Measurements from ENCODE around the gene TMEM87A.
A peak's percentile ranks its signal among the peaks of the same experiment; 100 is the strongest.
"Not testable (repeated sequence)": the region's sequence is repeated elsewhere in the genome, so short reads cannot be mapped to it uniquely, and the experiment has no call there.

Gene TMEM87A

GRCh38 chr15:42270996-42271395 is 2.2 kb downstream of the TMEM87A start:
- no peak for DNase-seq (ENCODE audit: low spot score)

DNA sequence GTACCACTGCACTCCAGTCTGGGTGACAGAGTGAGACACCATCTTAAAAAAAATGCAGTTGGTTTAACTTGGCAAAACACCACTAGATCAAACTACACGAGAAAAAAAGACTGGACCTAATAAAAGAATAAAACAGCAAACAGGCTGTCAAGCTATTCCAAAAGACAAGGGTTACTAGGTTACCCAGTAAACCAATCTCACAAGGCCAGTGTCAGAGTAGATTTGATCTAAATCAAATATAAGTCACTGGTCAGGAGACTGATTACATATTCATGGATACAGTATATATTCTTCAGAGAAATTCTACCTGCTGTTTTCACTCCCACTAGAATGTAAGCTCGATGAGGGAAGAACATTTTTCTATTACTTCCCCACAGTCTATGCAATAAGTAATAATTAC is 2.7 kb downstream of the TMEM87A start:
- DNase-seq (ENCODE audit: low spot score) = no peak

- DNase-seq (ENCODE audit: low spot score) = no peak
Measured at GRCh38 chr15:42267286-42267685, 5.9 kb downstream of the TMEM87A start.

DNA sequence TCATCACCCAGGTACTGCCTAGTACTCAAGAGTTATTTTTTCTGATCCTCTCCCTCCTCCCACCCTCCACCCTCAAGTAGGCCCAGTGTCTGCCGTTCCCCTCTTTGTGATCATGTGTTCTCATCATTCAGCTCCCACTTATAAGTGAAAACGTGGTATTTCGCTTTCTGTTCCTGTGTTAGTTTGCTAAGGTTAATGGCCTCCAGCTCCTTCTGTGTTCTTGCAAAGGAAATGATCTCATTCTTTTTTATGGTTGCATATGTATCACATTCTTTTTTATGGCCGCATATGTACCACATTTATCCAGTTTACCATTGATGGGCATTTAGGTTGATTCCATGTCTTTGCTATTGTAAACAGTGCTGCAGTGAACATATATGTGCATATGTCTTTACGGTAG is 8.4 kb downstream of the TMEM87A start:
- DNase-seq (ENCODE audit: low spot score) = no peak

GRCh38 chr15:42253300-42253699 is 19.9 kb downstream of the TMEM87A start:
- DNase-seq (ENCODE audit: low spot score) = no peak

GRCh38 chr15:42240823-42241222 is 32.4 kb downstream of the TMEM87A start:
- DNase-seq (ENCODE audit: low spot score) = no peak

DNA sequence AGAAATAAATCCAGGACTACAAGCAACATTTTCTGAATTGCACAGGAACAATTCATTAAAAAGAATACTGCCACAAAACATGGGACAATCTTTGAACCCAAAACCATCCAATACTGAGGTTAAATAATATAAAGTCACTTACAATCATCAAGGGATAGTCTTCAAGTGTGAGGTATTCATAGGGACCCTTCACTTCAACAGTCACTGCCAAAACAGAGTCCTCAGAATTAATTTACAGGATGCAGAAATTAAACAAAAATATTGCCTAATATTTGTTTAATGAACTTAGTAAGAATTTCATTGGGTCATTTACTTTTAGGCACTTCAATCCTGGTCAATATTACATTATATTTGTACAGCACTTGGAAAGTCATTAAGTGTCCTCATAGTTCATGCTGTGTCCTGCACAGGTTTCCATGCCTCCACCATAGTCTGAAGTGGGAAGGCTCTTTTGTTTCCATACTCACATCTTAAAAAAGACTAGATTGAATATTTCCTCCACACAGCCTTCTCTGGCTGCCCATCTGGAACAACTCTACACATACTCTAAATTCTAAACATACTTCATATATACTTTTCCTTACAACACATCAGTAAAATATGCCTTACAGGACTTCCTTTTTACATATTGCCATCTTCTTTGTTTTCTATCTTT is 33.6 kb downstream of the TMEM87A start:
- DNase-seq (ENCODE audit: low spot score) = no peak

DNA sequence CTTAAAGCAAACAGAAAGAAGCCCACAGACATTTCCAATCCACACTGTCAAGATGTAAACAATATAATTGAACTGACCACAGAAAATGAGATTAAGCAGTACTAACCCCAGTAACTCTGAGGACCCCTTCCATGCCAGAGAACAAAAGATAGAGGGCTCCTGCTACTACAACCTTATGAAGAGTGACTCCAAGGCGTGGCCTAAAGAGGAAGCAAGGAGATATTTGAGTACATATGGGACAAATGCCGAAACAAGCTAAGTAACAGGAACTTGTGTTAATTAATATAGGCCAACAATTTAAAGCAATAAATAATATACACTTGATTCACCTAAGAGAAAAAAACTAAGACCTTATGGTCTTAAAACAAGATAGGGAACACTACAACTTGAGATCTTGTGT is 40.1 kb downstream of the TMEM87A start:
- no peak for DNase-seq (ENCODE audit: low spot score)

- DNase-seq (ENCODE audit: low spot score) = no peak
Measured at GRCh38 chr15:42232606-42233005, 40.6 kb downstream of the TMEM87A start.

DNA sequence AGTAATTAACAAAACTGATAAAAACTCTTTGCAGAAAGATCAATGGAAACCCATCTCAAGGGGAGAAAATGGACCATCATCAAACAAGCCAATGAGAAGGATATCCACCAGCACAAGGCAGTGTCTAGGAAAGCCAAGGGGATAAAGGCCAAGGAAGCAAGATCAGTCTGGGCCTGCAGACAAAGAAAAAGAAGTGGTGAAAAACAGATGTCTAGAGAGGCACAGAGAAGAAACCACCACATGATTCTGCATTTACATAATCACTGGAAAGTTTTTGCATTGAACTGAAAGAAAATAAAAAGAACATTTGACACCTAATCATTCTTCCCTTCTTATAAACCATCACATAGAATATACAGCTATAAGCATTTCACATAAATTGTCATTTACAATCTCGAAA is 42.1 kb downstream of the TMEM87A start:
- no peak for DNase-seq (ENCODE audit: low spot score)

DNA sequence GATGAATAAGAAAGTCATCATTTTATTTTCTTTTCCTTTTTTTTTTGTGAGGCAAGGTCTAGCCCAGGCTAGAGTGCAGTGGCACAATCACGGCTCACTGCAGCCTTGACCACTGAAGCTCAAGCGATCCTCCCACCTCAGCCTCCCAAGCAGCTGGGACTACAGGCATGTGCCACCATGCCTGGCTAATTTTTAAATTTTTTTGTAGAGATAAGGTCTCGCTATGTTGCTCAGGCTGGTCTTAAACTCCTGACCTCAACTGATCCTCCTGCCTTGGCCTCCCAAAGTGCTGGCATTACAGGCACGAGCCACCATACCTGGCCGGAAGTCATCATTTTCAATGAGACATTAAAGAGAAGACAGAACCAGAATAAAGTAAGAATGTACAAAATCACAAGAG is 44.3 kb downstream of the TMEM87A start:
- DNase-seq (ENCODE audit: low spot score) = not testable (repeated sequence)

DNA sequence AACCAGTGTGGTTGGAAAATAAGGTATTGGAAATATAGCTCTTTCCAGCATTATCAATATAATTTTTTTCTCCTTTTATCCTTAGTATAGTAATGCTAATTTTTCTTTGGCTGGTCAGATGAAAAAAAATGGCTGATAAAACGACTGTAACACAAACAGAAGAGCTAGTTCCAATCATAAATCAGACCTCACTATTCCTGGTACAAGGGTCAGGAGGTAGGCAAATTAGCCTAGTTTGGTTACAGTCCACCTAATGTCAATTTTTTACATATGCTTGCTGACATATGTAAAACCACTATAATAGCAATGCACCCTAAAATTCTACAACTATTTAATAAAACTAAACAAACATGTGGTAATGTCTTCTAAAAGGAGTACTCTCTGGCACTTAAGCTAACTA is 45.2 kb downstream of the TMEM87A start:
- no peak for DNase-seq (ENCODE audit: low spot score)

- DNase-seq (ENCODE audit: low spot score) = no peak
Measured at GRCh38 chr15:42226648-42227047, 46.6 kb downstream of the TMEM87A start.

- DNase-seq (ENCODE audit: low spot score) = no peak
Measured at GRCh38 chr15:42220216-42220615, 53.0 kb downstream of the TMEM87A start.

DNA sequence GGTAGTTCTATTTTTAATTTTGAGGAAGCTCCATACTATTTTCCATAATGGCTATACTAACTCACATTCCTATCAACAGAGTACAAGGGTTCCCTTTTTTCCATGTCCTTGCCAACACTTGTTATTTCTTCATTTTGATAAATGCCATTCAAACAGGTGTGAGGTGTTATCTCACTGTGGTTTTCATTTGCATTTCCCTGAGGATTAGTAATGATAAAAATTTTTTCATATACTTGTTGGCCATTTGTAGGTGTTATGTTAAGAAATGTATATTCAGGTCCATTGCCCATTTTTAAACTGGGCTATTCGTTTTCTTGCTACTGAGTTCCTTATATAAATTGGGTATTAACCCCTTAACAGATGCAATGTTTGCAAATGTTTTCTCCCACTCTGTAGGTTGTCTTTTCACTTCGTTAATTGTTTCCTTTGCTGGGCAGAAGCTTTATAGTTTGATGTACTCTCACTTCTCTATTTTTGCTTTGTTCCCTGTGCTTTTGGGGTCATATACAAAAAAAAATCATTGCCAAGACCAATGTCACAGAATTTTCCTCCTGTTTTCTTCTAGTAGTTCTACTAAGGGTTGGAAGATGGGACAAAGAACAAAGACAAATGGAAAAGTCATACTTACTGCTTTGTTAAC is 54.2 kb downstream of the TMEM87A start:
- no peak for DNase-seq (ENCODE audit: low spot score)

GRCh38 chr15:42217568-42217967 is 55.7 kb downstream of the TMEM87A start:
- no peak for DNase-seq (ENCODE audit: low spot score)

DNA sequence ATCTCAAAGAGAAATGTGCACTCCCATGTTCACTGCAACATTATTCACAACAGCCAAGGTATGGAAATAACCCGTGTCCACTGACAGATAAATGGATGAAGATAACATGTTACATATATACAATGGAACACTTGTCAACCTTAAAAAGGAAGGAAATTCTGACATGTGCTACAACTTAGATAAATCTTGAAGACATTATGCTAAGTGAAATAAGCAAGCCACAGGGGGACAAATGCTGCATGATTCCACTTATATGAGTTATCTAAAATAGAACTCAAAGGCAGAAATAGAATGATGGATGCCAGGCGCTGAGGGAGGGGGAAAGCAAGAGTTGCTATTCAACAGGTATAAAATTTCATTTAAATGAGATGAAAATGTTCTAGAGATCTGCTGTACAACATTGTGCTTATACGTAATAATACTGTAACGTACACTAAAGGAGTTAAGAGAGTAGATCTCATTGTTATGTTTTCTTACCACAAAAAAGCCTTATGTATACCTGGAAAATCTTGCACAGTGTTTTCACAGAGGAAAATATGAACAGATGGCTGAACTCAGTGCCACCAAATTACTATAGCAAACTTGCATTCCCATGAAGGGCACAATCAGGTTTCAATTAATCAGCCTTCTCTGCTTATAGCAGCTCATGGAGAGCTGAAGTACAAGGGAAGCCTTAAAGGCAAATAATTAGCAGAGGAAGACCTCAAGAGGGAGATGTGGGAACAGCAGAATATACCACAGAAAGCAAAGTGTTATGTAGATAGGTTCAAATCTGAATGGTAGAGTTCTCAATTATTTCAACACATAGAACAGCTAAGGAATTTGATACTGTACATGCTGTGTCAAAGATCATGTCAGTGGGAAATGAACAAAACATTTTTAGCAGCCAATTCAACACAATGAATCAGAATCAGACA is 57.1 kb downstream of the TMEM87A start:
- no peak for DNase-seq (ENCODE audit: low spot score)

GRCh38 chr15:42214600-42214999 is 58.6 kb downstream of the TMEM87A start:
- no peak for DNase-seq (ENCODE audit: low spot score)

GRCh38 chr15:42213511-42213910 is 59.7 kb downstream of the TMEM87A start:
- DNase-seq (ENCODE audit: low spot score) = no peak

GRCh38 chr15:42210696-42211095 is 62.5 kb downstream of the TMEM87A start:
- DNase-seq (ENCODE audit: low spot score) = no peak

DNA sequence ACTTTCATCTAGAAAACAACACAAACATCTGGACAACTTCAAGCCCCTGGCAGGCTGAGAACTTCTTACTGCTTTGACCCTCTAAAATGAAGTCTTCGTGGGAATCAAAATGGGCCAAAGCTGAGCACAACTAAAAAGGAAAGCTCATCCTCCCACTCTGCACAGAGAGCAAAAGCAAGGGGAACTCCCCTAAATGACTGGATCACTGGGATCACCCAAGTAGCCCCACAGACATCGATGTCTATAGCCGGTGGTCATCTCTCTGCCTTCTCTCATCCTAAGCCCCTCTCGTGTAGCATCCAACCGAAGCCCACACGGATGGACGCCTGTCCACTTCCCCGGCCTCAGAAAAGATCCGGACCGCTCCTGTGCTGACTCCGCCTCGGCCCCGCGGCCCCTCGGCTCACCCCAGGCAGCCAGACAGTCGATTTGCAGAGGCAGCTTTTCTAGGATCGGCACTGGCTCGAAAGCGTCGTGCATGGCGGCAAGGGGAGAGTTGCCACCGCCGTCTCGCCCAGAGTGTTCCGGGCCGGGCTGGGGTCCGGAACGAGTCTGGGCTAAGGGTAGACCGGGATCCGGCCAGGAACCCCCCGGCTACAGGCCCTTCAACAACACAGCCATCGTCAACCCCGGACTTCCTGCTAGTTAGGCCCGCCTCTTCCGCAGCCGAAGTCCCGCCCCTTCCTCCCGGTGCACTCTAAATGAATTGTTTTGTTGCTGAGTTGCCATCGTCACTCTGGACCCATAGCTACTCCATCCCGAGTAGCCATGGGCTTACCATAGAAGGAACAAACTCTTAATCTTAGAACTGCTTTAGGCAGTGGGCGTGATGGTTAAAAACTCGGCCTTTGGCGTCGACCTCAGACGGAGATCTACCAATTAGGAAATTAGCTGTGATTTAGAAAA is 65.3 kb downstream of the TMEM87A start, which contains the start of gene VPS39:
TSS of gene VPS39 (minus strand) at position 631 of the 906 bp plus-strand sequence. CDS start at position 480, 151 bp downstream.
- DNase-seq (ENCODE audit: low spot score) = peak; percentile 81

DNA sequence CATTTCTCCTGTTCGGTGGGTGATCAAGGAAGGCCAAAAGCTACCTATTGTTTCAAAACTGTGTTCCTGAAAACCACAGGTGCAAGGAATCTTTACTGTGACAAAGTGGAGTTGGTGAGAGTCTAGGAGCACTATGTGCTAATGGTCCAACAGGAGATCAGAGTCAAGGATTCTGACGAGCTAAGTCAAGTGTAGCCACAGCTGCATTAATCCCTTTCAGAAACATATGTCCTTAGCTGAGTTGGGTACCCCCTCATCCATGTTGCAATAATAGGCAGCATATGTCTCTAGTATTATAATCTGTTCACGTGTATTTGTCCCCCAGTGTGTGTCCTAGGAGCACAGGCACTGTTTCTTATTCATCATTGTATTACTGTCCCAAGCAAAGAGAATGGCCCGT is 66.8 kb downstream of the TMEM87A start:
- DNase-seq (ENCODE audit: low spot score) = no peak
